WTC11 (cell line): Measurements from ENCODE around the gene SPACA9. TPM values are rescaled to one million over a fixed set of nuclear protein-coding genes. Genes with fewer than 3 reads are reported as not detected.

ENCODE experiments used
- ATAC-seq: fragments of 200-7000 bp; cut with Tn5 transposase; 2 replicates; pipeline ENCODE4 v1.10.0; 2021; ENCODE audit warnings: mild to moderate bottlenecking, moderate library complexity
- CTCF ChIA-PET: fragments of 300-600 bp; sonication (Branson Sonifier 250); formaldehyde crosslinking; loops from one replicate; lab custom pipeline; 2021; ENCODE audit warnings: antibody characterized with exemption; lab: Charles Lee
- POLR2A ChIA-PET: fragments of 350-600 bp; sonication (Branson Sonifier 250); formaldehyde crosslinking; loops from one replicate; lab custom pipeline; 2021; ENCODE audit warnings: antibody characterized with exemption; lab: Charles Lee
- DNase-seq: peaks from one replicate; pipeline ENCODE4 v3.0.0; 2021; ENCODE audit warnings: low spot score
- H3K27ac Mint-ChIP-seq: 2 replicates; pipeline ENCODE4 v1.8.0; 2021; ENCODE audit warnings: mixed read lengths
- H3K27me3 Mint-ChIP-seq: 2 replicates; pipeline ENCODE4 v1.8.0; 2021; ENCODE audit warnings: low read depth, mild to moderate bottlenecking, moderate library complexity, mixed read lengths
- H3K36me3 Mint-ChIP-seq: 2 replicates; pipeline ENCODE4 v1.8.0; 2021; ENCODE audit warnings: mixed read lengths
- H3K4me1 Mint-ChIP-seq: 2 replicates; pipeline ENCODE4 v1.8.0; 2022; ENCODE audit warnings: mixed read lengths
- H3K4me3 Mint-ChIP-seq: 2 replicates; pipeline ENCODE4 v1.8.0; 2021; ENCODE audit warnings: mild to moderate bottlenecking, moderate library complexity, mixed read lengths
- H3K9me3 Mint-ChIP-seq: 2 replicates; pipeline ENCODE4 v1.8.0; 2021; ENCODE audit warnings: mixed read lengths
- CREB1 ChIP-seq: sonication (generic); formaldehyde crosslinking; IDR thresholded peaks from 2 replicates; pipeline ENCODE4 v1.8.0; 2023; ENCODE audit warnings: mild to moderate bottlenecking, missing genetic modification reagents
- FOXP1 ChIP-seq: sonication (generic); formaldehyde crosslinking; IDR thresholded peaks from 2 replicates; pipeline ENCODE4 v1.8.0; 2022; ENCODE audit warnings: missing genetic modification reagents, mild to moderate bottlenecking, moderate library complexity, borderline replicate concordance
- NFYB ChIP-seq: sonication (generic); formaldehyde crosslinking; conservative IDR thresholded peaks from 2 replicates; pipeline ENCODE4 v1.8.0; 2022; ENCODE audit warnings: low read depth, missing genetic modification reagents
- OVOL2 ChIP-seq: fragments of 250-450 bp; sonication (Bioruptor Pico); IDR thresholded peaks from 2 replicates; pipeline ENCODE4 v1.9.0; 2021; ENCODE audit warnings: mild to moderate bottlenecking, borderline replicate concordance
- RELA ChIP-seq: sonication (generic); formaldehyde crosslinking; IDR thresholded peaks from 2 replicates; pipeline ENCODE4 v1.8.1; 2022; ENCODE audit warnings: missing genetic modification reagents, mild to moderate bottlenecking, borderline replicate concordance
- SMAD3 ChIP-seq: sonication (generic); formaldehyde crosslinking; IDR thresholded peaks from 2 replicates; pipeline ENCODE4 v1.8.0; 2022; ENCODE audit warnings: missing genetic modification reagents, mild to moderate bottlenecking, borderline replicate concordance
- TCF7 ChIP-seq: sonication (generic); formaldehyde crosslinking; IDR thresholded peaks from 2 replicates; pipeline ENCODE4 v1.8.0; 2022; ENCODE audit warnings: mild to moderate bottlenecking, low read depth, missing genetic modification reagents, moderate library complexity
- TEAD1 ChIP-seq: sonication (generic); formaldehyde crosslinking; IDR thresholded peaks from 2 replicates; pipeline ENCODE4 v1.8.0; 2022; ENCODE audit warnings: mild to moderate bottlenecking, missing genetic modification reagents
- ZNF121 ChIP-seq: sonication (generic); formaldehyde crosslinking; IDR thresholded peaks from 2 replicates; pipeline ENCODE4 v1.8.0; 2023; ENCODE audit warnings: missing genetic modification reagents
- ZNF219 ChIP-seq: sonication (generic); formaldehyde crosslinking; IDR thresholded peaks from 2 replicates; pipeline ENCODE4 v1.8.0; 2023; ENCODE audit warnings: missing genetic modification reagents, mild to moderate bottlenecking, borderline replicate concordance
- ZNF317 ChIP-seq: sonication (generic); formaldehyde crosslinking; IDR thresholded peaks from 2 replicates; pipeline ENCODE4 v1.8.1; 2023; ENCODE audit warnings: low read depth, mild to moderate bottlenecking, moderate library complexity, missing genetic modification reagents, borderline replicate concordance
- total RNA-seq: library from RNA; stranded (reverse); gene quantifications from 3 replicates; pipeline ENCODE4 v1.2.3, GENCODE V29; 2021
- TF ChIP-seq, protein P1 (sequence below): fragments of 200-600 bp; IDR thresholded peaks from 2 replicates; pipeline ENCODE4 v1.8.0; 2022; ENCODE audit warnings: antibody characterized with exemption
- TF ChIP-seq, protein P2 (sequence below): sonication (generic); formaldehyde crosslinking; IDR thresholded peaks from 2 replicates; pipeline ENCODE4 v1.8.0; 2023; ENCODE audit warnings: missing genetic modification reagents
- TF ChIP-seq, protein P3 (sequence below): sonication (generic); formaldehyde crosslinking; IDR thresholded peaks from 2 replicates; pipeline ENCODE4 v1.8.0; 2023; ENCODE audit warnings: mild to moderate bottlenecking, missing genetic modification reagents
- TF ChIP-seq, protein P4 (sequence below): sonication (generic); formaldehyde crosslinking; conservative IDR thresholded peaks from 2 replicates; pipeline ENCODE4 v1.8.1; 2023; ENCODE audit warnings: mild to moderate bottlenecking, low read depth, missing genetic modification reagents, moderate library complexity
- TF ChIP-seq, protein P5 (sequence below): fragments of 250-450 bp; sonication (Bioruptor Pico); conservative IDR thresholded peaks from 2 replicates; pipeline ENCODE4 v1.9.0; 2021; ENCODE audit warnings: mild to moderate bottlenecking

The SPACA9 gene
- total RNA-seq, 1 experiment from 2014 or later = 0.48 TPM

DNA sequence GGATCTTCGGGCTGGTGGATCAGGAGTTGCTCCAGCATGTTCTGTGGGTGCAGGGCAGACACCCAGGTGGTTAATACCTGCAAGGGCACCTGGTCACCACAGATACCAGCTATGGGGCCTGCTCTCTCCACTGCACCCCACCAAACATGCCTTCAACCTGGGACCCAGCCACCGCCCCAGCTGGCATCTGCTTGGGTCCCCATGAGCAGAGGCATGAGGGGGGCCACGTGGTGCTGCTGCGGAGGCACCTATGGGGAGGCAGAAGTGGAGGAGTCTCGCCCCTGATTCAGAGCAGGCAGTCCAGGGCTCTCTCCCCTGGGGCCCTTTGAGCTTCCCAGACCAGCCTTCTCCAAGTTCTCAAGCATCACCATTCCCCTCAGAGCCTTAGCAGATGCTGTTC is 3.5 kb upstream of the SPACA9 start (continued):
- TF ChIP-seq, protein P1, sequence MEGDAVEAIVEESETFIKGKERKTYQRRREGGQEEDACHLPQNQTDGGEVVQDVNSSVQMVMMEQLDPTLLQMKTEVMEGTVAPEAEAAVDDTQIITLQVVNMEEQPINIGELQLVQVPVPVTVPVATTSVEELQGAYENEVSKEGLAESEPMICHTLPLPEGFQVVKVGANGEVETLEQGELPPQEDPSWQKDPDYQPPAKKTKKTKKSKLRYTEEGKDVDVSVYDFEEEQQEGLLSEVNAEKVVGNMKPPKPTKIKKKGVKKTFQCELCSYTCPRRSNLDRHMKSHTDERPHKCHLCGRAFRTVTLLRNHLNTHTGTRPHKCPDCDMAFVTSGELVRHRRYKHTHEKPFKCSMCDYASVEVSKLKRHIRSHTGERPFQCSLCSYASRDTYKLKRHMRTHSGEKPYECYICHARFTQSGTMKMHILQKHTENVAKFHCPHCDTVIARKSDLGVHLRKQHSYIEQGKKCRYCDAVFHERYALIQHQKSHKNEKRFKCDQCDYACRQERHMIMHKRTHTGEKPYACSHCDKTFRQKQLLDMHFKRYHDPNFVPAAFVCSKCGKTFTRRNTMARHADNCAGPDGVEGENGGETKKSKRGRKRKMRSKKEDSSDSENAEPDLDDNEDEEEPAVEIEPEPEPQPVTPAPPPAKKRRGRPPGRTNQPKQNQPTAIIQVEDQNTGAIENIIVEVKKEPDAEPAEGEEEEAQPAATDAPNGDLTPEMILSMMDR = no peak
- TF ChIP-seq, protein P2, sequence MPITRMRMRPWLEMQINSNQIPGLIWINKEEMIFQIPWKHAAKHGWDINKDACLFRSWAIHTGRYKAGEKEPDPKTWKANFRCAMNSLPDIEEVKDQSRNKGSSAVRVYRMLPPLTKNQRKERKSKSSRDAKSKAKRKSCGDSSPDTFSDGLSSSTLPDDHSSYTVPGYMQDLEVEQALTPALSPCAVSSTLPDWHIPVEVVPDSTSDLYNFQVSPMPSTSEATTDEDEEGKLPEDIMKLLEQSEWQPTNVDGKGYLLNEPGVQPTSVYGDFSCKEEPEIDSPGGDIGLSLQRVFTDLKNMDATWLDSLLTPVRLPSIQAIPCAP (CRISPR knock-in tag) = no peak
- no peak for TF ChIP-seq NFYB (CRISPR knock-in tag)
- no peak for TF ChIP-seq ZNF219
- no peak for TF ChIP-seq TCF7 (CRISPR knock-in tag)

DNA sequence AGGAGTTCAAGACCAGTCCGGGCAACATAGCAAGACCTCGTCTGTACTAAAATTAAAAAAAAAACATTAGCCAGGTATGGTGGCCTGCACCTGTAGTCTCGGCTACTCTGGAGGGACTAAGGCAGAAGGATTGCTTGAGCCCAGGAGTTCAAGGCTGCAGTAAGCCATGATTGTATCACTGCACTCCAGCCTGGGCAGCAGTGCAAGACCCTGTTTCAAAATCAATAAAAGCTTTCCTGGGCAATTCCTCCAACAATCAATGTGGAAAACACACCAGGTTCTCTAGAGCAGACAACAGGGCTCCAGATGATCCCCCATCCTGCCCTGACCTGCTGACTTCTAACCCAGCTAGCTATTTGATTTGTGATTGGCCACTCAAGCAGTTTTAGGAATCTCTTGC is 1.8 kb upstream of the SPACA9 start:
- Mint-ChIP-seq H3K27me3 (peaks cover 42% of the 10 kb centered on the region), H3K9me3 (no peaks in the 10 kb centered on the region), H3K4me3 (peak overlapping the region; percentile 73)
- POLR2A ChIA-PET = no interaction called here
- CTCF ChIA-PET = interaction anchor here (0.8 to 1.5 kb wide), 3 partner anchors 28 to 1323 kb away, joined by 3 to 4 read pairs (median 3); no protein-coding TSS in a partner anchor
- no peak for ATAC-seq
- TF ChIP-seq ZNF121 = no peak
- TF ChIP-seq, protein P3, sequence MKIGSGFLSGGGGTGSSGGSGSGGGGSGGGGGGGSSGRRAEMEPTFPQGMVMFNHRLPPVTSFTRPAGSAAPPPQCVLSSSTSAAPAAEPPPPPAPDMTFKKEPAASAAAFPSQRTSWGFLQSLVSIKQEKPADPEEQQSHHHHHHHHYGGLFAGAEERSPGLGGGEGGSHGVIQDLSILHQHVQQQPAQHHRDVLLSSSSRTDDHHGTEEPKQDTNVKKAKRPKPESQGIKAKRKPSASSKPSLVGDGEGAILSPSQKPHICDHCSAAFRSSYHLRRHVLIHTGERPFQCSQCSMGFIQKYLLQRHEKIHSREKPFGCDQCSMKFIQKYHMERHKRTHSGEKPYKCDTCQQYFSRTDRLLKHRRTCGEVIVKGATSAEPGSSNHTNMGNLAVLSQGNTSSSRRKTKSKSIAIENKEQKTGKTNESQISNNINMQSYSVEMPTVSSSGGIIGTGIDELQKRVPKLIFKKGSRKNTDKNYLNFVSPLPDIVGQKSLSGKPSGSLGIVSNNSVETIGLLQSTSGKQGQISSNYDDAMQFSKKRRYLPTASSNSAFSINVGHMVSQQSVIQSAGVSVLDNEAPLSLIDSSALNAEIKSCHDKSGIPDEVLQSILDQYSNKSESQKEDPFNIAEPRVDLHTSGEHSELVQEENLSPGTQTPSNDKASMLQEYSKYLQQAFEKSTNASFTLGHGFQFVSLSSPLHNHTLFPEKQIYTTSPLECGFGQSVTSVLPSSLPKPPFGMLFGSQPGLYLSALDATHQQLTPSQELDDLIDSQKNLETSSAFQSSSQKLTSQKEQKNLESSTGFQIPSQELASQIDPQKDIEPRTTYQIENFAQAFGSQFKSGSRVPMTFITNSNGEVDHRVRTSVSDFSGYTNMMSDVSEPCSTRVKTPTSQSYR (CRISPR knock-in tag) = no peak
- no peak for TF ChIP-seq CREB1
- no peak for TF ChIP-seq RELA (CRISPR knock-in tag)
- TF ChIP-seq, protein P1 = no peak
- no peak for TF ChIP-seq TEAD1 (CRISPR knock-in tag)
- TF ChIP-seq, all 79 proteins: peak for 0
- Mint-ChIP-seq H3K27ac (no peak overlapping the region), H3K4me1 (0 out of 2 replicates have a peak, but pooled peaks cover 3% of the 10 kb centered on the region), H3K36me3 (no peaks in the 10 kb centered on the region)
- no peak for DNase-seq

DNA sequence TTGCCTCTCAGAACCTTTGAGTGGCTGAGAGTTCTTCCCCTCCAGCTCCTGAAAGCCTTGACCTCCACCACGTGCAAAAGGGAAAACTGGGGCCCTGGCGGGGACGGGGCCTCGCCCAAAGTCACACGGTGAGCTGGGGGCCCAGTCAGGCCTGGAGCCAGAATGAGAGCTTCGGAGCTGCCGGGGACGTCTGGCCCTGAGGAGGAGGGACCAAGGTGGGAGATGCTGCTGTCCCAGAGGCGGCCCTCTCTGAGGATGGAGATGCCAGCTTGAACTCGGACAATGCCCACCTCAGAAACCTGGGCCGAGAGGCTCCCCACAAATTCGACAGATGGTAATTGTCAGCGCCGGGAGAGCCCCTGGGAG is 1.3 kb upstream of the SPACA9 start:
- ATAC-seq = no peak; the same call in 1 of the 2 replicates
- ChIA-PET CTCF (interaction anchor here (0.8 to 2.2 kb wide), 4 partner anchors 29 to 1324 kb away, joined by 3 to 5 read pairs (median 4); no protein-coding TSS in a partner anchor), POLR2A (no interaction called here)
- Mint-ChIP-seq H3K9me3 (no peaks in the 10 kb centered on the region), H3K27ac (no peak overlapping the region), H3K36me3 (no peaks in the 10 kb centered on the region), H3K4me1 (0 out of 2 replicates have a peak, but pooled peaks cover 3% of the 10 kb centered on the region), H3K4me3 (peak overlapping the region; percentile 73), H3K27me3 (peaks cover 42% of the 10 kb centered on the region)
- no peak for DNase-seq
- TF ChIP-seq, protein P4, sequence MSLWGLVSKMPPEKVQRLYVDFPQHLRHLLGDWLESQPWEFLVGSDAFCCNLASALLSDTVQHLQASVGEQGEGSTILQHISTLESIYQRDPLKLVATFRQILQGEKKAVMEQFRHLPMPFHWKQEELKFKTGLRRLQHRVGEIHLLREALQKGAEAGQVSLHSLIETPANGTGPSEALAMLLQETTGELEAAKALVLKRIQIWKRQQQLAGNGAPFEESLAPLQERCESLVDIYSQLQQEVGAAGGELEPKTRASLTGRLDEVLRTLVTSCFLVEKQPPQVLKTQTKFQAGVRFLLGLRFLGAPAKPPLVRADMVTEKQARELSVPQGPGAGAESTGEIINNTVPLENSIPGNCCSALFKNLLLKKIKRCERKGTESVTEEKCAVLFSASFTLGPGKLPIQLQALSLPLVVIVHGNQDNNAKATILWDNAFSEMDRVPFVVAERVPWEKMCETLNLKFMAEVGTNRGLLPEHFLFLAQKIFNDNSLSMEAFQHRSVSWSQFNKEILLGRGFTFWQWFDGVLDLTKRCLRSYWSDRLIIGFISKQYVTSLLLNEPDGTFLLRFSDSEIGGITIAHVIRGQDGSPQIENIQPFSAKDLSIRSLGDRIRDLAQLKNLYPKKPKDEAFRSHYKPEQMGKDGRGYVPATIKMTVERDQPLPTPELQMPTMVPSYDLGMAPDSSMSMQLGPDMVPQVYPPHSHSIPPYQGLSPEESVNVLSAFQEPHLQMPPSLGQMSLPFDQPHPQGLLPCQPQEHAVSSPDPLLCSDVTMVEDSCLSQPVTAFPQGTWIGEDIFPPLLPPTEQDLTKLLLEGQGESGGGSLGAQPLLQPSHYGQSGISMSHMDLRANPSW (CRISPR knock-in tag) = no peak
- TF ChIP-seq OVOL2 (CRISPR knock-in tag) (no peak), ZNF317 (CRISPR knock-in tag) (no peak), FOXP1 (CRISPR knock-in tag) (no peak), SMAD3 (no peak)
- TF ChIP-seq, protein P3 (CRISPR knock-in tag) = no peak
- TF ChIP-seq, protein P5, sequence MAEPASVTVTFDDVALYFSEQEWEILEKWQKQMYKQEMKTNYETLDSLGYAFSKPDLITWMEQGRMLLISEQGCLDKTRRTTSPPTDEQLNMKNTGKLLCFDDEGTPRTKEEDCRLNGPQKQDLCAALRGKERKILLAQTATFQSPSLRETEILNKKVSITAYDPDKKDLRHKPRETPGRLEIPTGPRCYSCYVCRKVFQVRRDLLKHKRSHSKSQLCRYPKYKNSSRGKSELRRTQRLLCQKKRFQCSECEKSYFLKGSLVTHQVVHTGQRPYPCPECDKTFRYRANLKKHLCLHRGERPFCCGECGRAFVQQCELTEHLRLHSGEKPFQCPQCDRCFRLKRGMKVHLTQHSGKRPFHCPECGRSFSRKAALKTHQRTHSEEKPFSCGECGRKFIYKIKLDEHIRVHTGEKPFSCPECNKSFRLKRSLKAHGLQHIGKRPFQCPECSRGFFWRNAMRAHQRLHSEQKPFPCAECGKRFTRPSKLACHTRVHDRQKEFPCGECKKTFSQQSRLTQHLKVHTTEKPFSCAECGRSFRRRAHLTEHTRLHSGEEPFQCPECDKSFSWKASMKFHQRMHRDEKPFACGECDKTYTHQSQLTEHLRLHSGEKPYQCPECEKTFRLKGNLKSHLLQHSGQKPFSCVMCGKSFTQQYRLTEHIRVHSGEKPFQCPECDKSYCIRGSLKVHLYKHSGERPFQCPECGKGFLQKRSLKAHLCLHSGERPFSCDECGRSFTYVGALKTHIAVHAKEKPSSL (CRISPR knock-in tag) = no peak
